T-helper 2 cell (primary cell): ENCODE data around the gene CCDC169.
"Not testable (repeated sequence)": the region's sequence is repeated elsewhere in the genome, so short reads cannot be mapped to it uniquely, and the experiment has no call there.

Source experiments
- DNase-seq, 5 experiments: peaks; one replicate each; pipeline versions ENCODE4 v3.0.0 to v3.0.0-alpha.2; 2012 to 2022
- total RNA-seq, 2 donors: gene quantifications; one replicate each; lab custom pipeline; 2026; lab: John Stamatoyannopoulos, UW

The CCDC169 gene
- 0 to 0.07 reads per million in 2 donors for total RNA-seq

- peak; percentile 19 to 78 (median 30) for DNase-seq
Measured at GRCh38 chr13:36297366-36298338, at the start of gene CCDC169. TSS of gene CCDC169 (minus strand) at chr13:36297814. CDS start at chr13:36297719, 95 bp downstream.

GRCh38 chr13:36346222-36347083, 48.8 kb upstream of the CCDC169 start, which contains the start of gene SPART:
TSS of gene SPART (minus strand) at chr13:36346394. CDS start at chr13:36335830, 10,564 bp downstream.
- peak; percentile 42 to 86 (median 75) for DNase-seq

- peak in 3 of 5 experiments; percentile 26 to 63 (median 40) for DNase-seq
Measured at GRCh38 chr13:36345438-36346221, 48.0 kb upstream of the CCDC169 start.

- peak in 2 of 5 experiments; percentile 28 to 37 for DNase-seq
Measured at GRCh38 chr13:36344886-36345437, 47.3 kb upstream of the CCDC169 start.

GRCh38 chr13:36344173-36344572, 46.6 kb upstream of the CCDC169 start:
- no peak for DNase-seq

- no peak for DNase-seq
Measured at GRCh38 chr13:36343766-36344165, 46.2 kb upstream of the CCDC169 start.

- DNase-seq: no peak
Measured at GRCh38 chr13:36342715-36343114, 45.1 kb upstream of the CCDC169 start.

GRCh38 chr13:36341718-36342117, 44.1 kb upstream of the CCDC169 start:
- DNase-seq: no peak

GRCh38 chr13:36339600-36340155, 42.1 kb upstream of the CCDC169 start:
- no peak for DNase-seq

- DNase-seq: no peak
Measured at GRCh38 chr13:36337938-36338641, 40.5 kb upstream of the CCDC169 start.

GRCh38 chr13:36332986-36333385, 35.4 kb upstream of the CCDC169 start:
- DNase-seq: no peak

GRCh38 chr13:36332255-36332654, 34.6 kb upstream of the CCDC169 start:
- not testable (repeated sequence) for DNase-seq

- DNase-seq: no peak
Measured at GRCh38 chr13:36331280-36331679, 33.7 kb upstream of the CCDC169 start.

- no peak for DNase-seq
Measured at GRCh38 chr13:36329361-36329760, 31.7 kb upstream of the CCDC169 start.

- DNase-seq: no peak
Measured at GRCh38 chr13:36328821-36329220, 31.2 kb upstream of the CCDC169 start.

GRCh38 chr13:36325912-36326311, 28.3 kb upstream of the CCDC169 start:
- no peak for DNase-seq

GRCh38 chr13:36324881-36325280, 27.3 kb upstream of the CCDC169 start:
- DNase-seq: not testable (repeated sequence)

- no peak for DNase-seq
Measured at GRCh38 chr13:36323951-36324566, 26.4 kb upstream of the CCDC169 start.

GRCh38 chr13:36323408-36323807, 25.8 kb upstream of the CCDC169 start:
- no peak for DNase-seq

GRCh38 chr13:36319793-36320192, 22.2 kb upstream of the CCDC169 start:
- DNase-seq: not testable (repeated sequence)
